Panc1 (cell line): ENCODE data around the gene PNMA6F. TPM values are rescaled to one million over a fixed set of nuclear protein-coding genes. Genes with fewer than 3 reads are reported as not detected.

Experiments used
- ATAC-seq: fragments of 200-7000 bp; cut with Tn5 transposase; 2 replicates; pipeline ENCODE4 v1.9.1; 2020; ENCODE audit warnings: mild to moderate bottlenecking, moderate library complexity
- BruUV-seq: library from RNA; stranded (reverse); fragments of 400-500 nt; replicated peaks from 2 replicates; lab custom pipeline; 2021; lab: Mats Ljungman, UMichigan
- CTCF ChIA-PET: fragments of 300-600 bp; sonication (Branson Sonifier 250); formaldehyde crosslinking; loops from one replicate; lab custom pipeline; 2022; ENCODE audit warnings: antibody characterized with exemption; lab: Charles Lee
- POLR2A ChIA-PET: fragments of 300-600 bp; sonication (Branson Sonifier 250); formaldehyde crosslinking; loops from one replicate; lab custom pipeline; 2022; ENCODE audit warnings: antibody characterized with exemption; lab: Charles Lee
- DNase-seq: peaks from one replicate; pipeline ENCODE4 v3.0.0-alpha.2; 2010; ENCODE audit warnings: low read depth, low spot score
- H3K27ac ChIP-seq: 2 replicates; pipeline ENCODE4 v1.5.1; 2011; ENCODE audit warnings: mild to moderate bottlenecking, low read length, inconsistent platforms
- H3K27me3 ChIP-seq: fragments of 200-500 bp; sonication (Bioruptor generic); 2 replicates; pipeline ENCODE4 v1.6.0; 2014; ENCODE audit warnings: low read length, inconsistent platforms; ENCODE audit not compliant: control insufficient read depth, insufficient read depth
- H3K36me3 ChIP-seq: fragments of 200-500 bp; sonication (Bioruptor generic); 2 replicates; pipeline ENCODE4 v1.5.1; 2014; ENCODE audit warnings: inconsistent platforms, mild to moderate bottlenecking, low read length, moderate library complexity; ENCODE audit not compliant: control insufficient read depth, insufficient read depth
- H3K4me1 ChIP-seq: 2 replicates; pipeline ENCODE4 v1.5.1; 2011; ENCODE audit warnings: inconsistent platforms, mild to moderate bottlenecking, low read length, moderate library complexity; ENCODE audit not compliant: control insufficient read depth, insufficient read depth
- H3K4me3 ChIP-seq, 2 experiments: 2 replicates each; pipeline ENCODE4 v1.5.1; 2011 to 2012; ENCODE audit warnings: low read depth in 2 of 2, low read length in 2 of 2, mild to moderate bottlenecking in 2 of 2, inconsistent platforms in 1 of 2, moderate library complexity in 1 of 2
- H3K9me3 ChIP-seq: fragments of 200-500 bp; sonication (Bioruptor generic); 2 replicates; pipeline ENCODE4 v1.5.1; 2014; ENCODE audit warnings: low read depth, mild to moderate bottlenecking, inconsistent platforms, low read length, moderate library complexity; ENCODE audit not compliant: control insufficient read depth, insufficient read depth
- POLR2AphosphoS5 ChIP-seq: IDR thresholded peaks from 2 replicates; pipeline ENCODE4 v1.6.1; 2012; ENCODE audit warnings: mild to moderate bottlenecking, low read depth, low read length, moderate library complexity
- SIN3A ChIP-seq: IDR thresholded peaks from 2 replicates; pipeline ENCODE4 v1.6.1; 2012; ENCODE audit warnings: low read depth, mild to moderate bottlenecking, low read length, moderate library complexity, borderline replicate concordance; ENCODE audit not compliant: insufficient read depth
- TCF7L2 ChIP-seq: IDR thresholded peaks from 2 replicates; pipeline ENCODE4 v1.6.1; 2011; ENCODE audit warnings: mild to moderate bottlenecking, low read depth, low read length, inconsistent platforms
- in situ Hi-C: cut with HindIII; loops from 2 replicates; pipeline ENCODE4 v1.10.0; 2016; ENCODE audit warnings: low sequenced_read_pairs, low pct_unique_long_range_greater_than_20kb
- intact Hi-C: fragments of 100-400 bp; cut with micrococcal nuclease; formaldehyde crosslinking; loops from one replicate; pipeline ENCODE4 v1.10.0; 2022; ENCODE audit not compliant: unreplicated experiment
- total RNA-seq: library from RNA; stranded (reverse); gene quantifications from one replicate; pipeline ENCODE4 v1.2.1, GENCODE V29; 2021; ENCODE audit not compliant: unreplicated experiment
- TF ChIP-seq, protein P1 (sequence below): fragments of 450-650 bp; IDR thresholded peaks from 2 replicates; pipeline ENCODE4 v1.5.1; 2017; ENCODE audit warnings: mild to moderate bottlenecking
- TF ChIP-seq, protein P2 (sequence below), 2 experiments: IDR thresholded peaks; 2 replicates each; pipeline ENCODE4 v1.6.1; 2011 to 2012; ENCODE audit warnings: low read depth in 2 of 2, control low read depth in 1 of 2, low read length in 1 of 2, mild to moderate bottlenecking in 1 of 2, moderate library complexity in 1 of 2; ENCODE audit not compliant: insufficient read depth in 1 of 2

The PNMA6F gene
- total RNA-seq, 1 experiment from 2014 or later, result not detected

DNA sequence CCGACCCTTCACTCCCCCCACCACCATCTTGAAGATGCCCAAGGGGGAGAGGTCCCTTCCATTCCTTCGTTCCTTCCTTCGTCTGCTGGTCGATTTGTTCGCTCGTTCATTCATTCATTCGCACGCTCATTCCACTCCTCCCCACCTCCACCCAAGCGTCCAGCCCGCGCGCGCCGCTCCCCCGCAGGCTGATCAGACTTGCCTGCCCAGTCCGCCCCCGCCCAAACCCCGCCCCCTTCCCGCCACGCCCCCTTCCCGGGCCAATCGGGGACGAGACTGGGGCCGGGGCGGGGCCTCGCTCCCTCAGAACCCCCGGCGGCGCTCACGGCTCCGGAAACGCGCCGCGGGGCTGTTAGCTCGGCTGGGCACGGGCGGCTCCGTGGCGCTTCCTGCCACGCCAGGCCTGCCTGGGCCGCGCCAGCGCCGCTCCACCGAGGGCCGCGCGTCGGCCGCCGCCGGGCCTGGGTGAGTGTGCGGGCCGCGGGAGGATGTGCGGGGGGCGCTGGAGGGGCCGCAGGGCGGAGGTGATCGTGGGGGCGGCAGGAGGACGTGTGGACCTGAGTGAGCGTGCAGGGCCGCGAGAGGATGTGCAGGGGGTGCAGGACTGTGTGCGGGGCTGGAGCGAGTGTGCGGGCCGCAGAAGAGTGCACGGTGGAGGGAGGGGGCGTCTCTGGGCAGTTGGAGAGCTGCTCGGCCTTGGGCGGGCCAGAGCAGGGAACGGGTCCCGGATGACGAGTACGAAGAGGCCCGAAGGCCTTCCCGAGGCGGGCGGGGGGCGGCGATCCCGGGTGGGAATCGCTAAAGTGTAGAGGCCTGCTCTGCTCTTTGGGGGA, 12.5 kb upstream of the PNMA6F start, which contains the start of gene ZNF275:
ZNF275 (plus strand) TSS at position 333 of the 833 bp plus-strand sequence. CDS start 2,527 bp downstream, outside the sequence.
- TF ChIP-seq, protein P1, sequence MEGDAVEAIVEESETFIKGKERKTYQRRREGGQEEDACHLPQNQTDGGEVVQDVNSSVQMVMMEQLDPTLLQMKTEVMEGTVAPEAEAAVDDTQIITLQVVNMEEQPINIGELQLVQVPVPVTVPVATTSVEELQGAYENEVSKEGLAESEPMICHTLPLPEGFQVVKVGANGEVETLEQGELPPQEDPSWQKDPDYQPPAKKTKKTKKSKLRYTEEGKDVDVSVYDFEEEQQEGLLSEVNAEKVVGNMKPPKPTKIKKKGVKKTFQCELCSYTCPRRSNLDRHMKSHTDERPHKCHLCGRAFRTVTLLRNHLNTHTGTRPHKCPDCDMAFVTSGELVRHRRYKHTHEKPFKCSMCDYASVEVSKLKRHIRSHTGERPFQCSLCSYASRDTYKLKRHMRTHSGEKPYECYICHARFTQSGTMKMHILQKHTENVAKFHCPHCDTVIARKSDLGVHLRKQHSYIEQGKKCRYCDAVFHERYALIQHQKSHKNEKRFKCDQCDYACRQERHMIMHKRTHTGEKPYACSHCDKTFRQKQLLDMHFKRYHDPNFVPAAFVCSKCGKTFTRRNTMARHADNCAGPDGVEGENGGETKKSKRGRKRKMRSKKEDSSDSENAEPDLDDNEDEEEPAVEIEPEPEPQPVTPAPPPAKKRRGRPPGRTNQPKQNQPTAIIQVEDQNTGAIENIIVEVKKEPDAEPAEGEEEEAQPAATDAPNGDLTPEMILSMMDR, result no peak
- TF ChIP-seq POLR2AphosphoS5, result no peak
- TF ChIP-seq, protein P2, sequence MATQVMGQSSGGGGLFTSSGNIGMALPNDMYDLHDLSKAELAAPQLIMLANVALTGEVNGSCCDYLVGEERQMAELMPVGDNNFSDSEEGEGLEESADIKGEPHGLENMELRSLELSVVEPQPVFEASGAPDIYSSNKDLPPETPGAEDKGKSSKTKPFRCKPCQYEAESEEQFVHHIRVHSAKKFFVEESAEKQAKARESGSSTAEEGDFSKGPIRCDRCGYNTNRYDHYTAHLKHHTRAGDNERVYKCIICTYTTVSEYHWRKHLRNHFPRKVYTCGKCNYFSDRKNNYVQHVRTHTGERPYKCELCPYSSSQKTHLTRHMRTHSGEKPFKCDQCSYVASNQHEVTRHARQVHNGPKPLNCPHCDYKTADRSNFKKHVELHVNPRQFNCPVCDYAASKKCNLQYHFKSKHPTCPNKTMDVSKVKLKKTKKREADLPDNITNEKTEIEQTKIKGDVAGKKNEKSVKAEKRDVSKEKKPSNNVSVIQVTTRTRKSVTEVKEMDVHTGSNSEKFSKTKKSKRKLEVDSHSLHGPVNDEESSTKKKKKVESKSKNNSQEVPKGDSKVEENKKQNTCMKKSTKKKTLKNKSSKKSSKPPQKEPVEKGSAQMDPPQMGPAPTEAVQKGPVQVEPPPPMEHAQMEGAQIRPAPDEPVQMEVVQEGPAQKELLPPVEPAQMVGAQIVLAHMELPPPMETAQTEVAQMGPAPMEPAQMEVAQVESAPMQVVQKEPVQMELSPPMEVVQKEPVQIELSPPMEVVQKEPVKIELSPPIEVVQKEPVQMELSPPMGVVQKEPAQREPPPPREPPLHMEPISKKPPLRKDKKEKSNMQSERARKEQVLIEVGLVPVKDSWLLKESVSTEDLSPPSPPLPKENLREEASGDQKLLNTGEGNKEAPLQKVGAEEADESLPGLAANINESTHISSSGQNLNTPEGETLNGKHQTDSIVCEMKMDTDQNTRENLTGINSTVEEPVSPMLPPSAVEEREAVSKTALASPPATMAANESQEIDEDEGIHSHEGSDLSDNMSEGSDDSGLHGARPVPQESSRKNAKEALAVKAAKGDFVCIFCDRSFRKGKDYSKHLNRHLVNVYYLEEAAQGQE (IDR thresholded peaks at IDR 0.05; ENCODE audit: insufficient read depth in 1 of 2, low read depth in 2 of 2, low read length in 1 of 2), result no peak
- TF ChIP-seq SIN3A, result no peak
- TF ChIP-seq TCF7L2, result no peak
- H3K27me3 ChIP-seq, result no peaks in the 10 kb centered on the region
- DNase-seq, result no peak
- intact Hi-C loops, result no loop called here
- ATAC-seq, result peak; percentile 97
- H3K4me3 ChIP-seq, result peak within 1 kb of the TSS; percentile 61 to 69
- CTCF ChIA-PET, result no interaction called here
- no peaks in the 10 kb centered on the region for H3K4me1 ChIP-seq
- H3K27ac ChIP-seq, result no peak within 1 kb of the TSS; the same call in 1 of the 2 replicates
- H3K36me3 ChIP-seq, result no peaks in the 10 kb centered on the region
- in situ Hi-C loops, result no loop called here
- POLR2A ChIA-PET, result no interaction called here
- H3K9me3 ChIP-seq, result no peaks in the 10 kb centered on the region
- BruUV-seq, result no TSS peak

DNA sequence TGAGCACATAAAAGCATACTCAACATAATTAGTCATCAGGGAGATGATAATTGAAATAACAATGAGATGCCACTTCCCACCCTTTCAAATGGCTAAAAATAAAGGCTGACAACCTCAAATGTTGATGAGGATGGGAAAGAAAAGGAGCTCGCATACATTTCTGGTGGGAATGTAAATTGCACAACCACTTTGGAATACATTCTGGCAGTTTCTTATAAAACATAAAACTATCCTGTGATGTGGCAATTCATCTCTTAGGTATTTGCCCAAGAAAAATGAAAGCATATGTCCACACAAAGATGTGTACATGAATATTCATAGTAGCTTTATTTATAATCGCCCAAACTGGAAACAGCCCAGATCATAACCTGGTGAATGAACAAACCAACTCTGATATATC, 11.7 kb upstream of the PNMA6F start:
- Histone ChIP-seq H3K27me3 (no peaks in the 10 kb centered on the region), H3K36me3 (no peaks in the 10 kb centered on the region), H3K27ac (no peak overlapping the region), H3K4me1 (no peaks in the 10 kb centered on the region), H3K9me3 (no peaks in the 10 kb centered on the region), H3K4me3 (peak overlapping the region; percentile 61 to 69)
- DNase-seq (no peak), ATAC-seq (peak; percentile 11; the same call in 1 of the 2 replicates)
- in situ Hi-C loops (no loop called here), intact Hi-C loops (no loop called here)
- BruUV-seq, result no TSS peak
- no peak for TF ChIP-seq SIN3A
- no peak for TF ChIP-seq TCF7L2
- no peak for TF ChIP-seq POLR2AphosphoS5
- CTCF ChIA-PET, result no interaction called here
- POLR2A ChIA-PET, result no interaction called here
